ENCODE data around the gene RFC5. TPM values are rescaled to one million over a fixed set of nuclear protein-coding genes. Genes with fewer than 3 reads are reported as not detected.

RFC5 gene
- total and polyA plus RNA-seq, 10 of the 15 experiments (the other 5 are each of a cell fraction or from before 2014, with no cell fraction given): 30.9 to 73.3 (median 53.5) TPM

DNA sequence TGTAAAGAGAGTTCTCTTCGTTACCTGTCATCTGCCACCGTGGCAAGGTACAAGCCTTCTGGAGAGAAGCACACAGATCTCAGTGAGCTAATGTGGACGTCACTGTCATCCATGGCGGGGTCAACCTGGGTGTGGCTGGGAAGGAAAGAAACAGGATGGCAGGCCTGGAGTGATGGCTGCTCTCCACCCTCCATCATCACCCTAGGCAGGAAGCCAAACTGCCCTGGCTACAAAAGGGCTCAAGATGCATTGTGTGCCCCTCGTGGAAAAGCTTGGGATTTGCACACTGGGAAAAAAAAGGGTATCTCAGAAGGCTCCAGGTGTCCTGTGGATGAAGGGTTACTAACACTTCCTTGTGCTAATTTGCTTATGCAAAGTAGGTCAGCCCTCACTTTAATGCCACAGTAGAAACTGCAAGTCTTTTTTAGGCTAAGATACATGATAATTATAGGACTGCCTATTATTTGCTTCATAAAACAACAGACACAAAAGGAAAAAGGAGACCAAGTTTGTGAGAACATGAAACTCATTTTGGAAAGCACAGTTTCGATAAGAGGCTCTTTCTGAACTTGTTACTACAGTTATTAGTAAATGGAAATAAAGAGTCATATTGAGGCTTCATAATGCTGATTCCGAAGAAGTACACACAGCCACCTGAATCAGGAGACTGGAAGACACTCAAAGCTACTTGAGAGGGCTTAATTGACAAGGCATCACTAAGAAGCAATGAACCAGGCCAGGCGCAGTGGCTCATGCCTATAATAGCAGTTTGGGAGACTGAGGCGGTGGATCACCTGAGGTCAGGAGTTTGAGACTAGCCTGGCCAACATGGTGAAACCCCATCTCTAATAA, 18.9 kb downstream of the RFC5 start (continued):
- TF ChIP-seq DPF2 (IDR thresholded peaks at IDR 0.05): peak; percentile 69; the same call in 1 of the 2 replicates
- TF ChIP-seq IKZF2 (IDR thresholded peaks at IDR 0.05): peak; percentile 74 to 84; a peak in 3 of 4 replicates
- peak in 1 of 2 experiments; percentile 17; a peak in 1 of 4 replicates for TF ChIP-seq BHLHE40 (IDR thresholded peaks at IDR 0.05; ENCODE audit: borderline replicate concordance in 1 of 2, low read depth in 2 of 2, low read length in 1 of 2)
- no peak; the same call in 1 of the 2 replicates for TF ChIP-seq MTA3 (IDR thresholded peaks at IDR 0.05; ENCODE audit: borderline replicate concordance, low read length)
- TF ChIP-seq, protein P1, sequence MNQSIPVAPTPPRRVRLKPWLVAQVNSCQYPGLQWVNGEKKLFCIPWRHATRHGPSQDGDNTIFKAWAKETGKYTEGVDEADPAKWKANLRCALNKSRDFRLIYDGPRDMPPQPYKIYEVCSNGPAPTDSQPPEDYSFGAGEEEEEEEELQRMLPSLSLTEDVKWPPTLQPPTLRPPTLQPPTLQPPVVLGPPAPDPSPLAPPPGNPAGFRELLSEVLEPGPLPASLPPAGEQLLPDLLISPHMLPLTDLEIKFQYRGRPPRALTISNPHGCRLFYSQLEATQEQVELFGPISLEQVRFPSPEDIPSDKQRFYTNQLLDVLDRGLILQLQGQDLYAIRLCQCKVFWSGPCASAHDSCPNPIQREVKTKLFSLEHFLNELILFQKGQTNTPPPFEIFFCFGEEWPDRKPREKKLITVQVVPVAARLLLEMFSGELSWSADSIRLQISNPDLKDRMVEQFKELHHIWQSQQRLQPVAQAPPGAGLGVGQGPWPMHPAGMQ (IDR thresholded peaks at IDR 0.05; ENCODE audit: borderline replicate concordance): no peak
- TF ChIP-seq, protein P2, sequence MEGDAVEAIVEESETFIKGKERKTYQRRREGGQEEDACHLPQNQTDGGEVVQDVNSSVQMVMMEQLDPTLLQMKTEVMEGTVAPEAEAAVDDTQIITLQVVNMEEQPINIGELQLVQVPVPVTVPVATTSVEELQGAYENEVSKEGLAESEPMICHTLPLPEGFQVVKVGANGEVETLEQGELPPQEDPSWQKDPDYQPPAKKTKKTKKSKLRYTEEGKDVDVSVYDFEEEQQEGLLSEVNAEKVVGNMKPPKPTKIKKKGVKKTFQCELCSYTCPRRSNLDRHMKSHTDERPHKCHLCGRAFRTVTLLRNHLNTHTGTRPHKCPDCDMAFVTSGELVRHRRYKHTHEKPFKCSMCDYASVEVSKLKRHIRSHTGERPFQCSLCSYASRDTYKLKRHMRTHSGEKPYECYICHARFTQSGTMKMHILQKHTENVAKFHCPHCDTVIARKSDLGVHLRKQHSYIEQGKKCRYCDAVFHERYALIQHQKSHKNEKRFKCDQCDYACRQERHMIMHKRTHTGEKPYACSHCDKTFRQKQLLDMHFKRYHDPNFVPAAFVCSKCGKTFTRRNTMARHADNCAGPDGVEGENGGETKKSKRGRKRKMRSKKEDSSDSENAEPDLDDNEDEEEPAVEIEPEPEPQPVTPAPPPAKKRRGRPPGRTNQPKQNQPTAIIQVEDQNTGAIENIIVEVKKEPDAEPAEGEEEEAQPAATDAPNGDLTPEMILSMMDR (IDR thresholded peaks at IDR 0.05 in 2 of 3, conservative IDR thresholded peaks at IDR 0.05 in 1 of 3; ENCODE audit: control insufficient read depth in 2 of 3, extremely low read depth in 1 of 3, insufficient read depth in 1 of 3, low read depth in 3 of 3, low read length in 3 of 3): peak in 2 of 3 experiments; percentile 5 to 13; a peak in 1 of 6 replicates
- TF ChIP-seq, protein P3, sequence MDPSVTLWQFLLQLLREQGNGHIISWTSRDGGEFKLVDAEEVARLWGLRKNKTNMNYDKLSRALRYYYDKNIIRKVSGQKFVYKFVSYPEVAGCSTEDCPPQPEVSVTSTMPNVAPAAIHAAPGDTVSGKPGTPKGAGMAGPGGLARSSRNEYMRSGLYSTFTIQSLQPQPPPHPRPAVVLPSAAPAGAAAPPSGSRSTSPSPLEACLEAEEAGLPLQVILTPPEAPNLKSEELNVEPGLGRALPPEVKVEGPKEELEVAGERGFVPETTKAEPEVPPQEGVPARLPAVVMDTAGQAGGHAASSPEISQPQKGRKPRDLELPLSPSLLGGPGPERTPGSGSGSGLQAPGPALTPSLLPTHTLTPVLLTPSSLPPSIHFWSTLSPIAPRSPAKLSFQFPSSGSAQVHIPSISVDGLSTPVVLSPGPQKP (IDR thresholded peaks at IDR 0.05; ENCODE audit: low read depth, low read length): no peak
- peak; percentile 96 for TF ChIP-seq MEF2A (IDR thresholded peaks at IDR 0.05; ENCODE audit: insufficient read depth, low read depth, low read length)
- no peak for TF ChIP-seq SRF (IDR thresholded peaks at IDR 0.05; ENCODE audit: low read depth in 2 of 2, low read length in 2 of 2)
- TF ChIP-seq, protein P4, sequence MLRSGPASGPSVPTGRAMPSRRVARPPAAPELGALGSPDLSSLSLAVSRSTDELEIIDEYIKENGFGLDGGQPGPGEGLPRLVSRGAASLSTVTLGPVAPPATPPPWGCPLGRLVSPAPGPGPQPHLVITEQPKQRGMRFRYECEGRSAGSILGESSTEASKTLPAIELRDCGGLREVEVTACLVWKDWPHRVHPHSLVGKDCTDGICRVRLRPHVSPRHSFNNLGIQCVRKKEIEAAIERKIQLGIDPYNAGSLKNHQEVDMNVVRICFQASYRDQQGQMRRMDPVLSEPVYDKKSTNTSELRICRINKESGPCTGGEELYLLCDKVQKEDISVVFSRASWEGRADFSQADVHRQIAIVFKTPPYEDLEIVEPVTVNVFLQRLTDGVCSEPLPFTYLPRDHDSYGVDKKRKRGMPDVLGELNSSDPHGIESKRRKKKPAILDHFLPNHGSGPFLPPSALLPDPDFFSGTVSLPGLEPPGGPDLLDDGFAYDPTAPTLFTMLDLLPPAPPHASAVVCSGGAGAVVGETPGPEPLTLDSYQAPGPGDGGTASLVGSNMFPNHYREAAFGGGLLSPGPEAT (IDR thresholded peaks at IDR 0.05; ENCODE audit: low read depth): peak; percentile 82
- TF ChIP-seq, protein P5, sequence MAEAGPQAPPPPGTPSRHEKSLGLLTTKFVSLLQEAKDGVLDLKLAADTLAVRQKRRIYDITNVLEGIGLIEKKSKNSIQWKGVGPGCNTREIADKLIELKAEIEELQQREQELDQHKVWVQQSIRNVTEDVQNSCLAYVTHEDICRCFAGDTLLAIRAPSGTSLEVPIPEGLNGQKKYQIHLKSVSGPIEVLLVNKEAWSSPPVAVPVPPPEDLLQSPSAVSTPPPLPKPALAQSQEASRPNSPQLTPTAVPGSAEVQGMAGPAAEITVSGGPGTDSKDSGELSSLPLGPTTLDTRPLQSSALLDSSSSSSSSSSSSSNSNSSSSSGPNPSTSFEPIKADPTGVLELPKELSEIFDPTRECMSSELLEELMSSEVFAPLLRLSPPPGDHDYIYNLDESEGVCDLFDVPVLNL (IDR thresholded peaks at IDR 0.05; ENCODE audit: low read depth, low read length): no peak
- peak; percentile 10; the same call in 1 of the 2 replicates for TF ChIP-seq TCF3 (IDR thresholded peaks at IDR 0.05; ENCODE audit: borderline replicate concordance, insufficient read depth, low read depth, low read length)
- TF ChIP-seq, protein P6, sequence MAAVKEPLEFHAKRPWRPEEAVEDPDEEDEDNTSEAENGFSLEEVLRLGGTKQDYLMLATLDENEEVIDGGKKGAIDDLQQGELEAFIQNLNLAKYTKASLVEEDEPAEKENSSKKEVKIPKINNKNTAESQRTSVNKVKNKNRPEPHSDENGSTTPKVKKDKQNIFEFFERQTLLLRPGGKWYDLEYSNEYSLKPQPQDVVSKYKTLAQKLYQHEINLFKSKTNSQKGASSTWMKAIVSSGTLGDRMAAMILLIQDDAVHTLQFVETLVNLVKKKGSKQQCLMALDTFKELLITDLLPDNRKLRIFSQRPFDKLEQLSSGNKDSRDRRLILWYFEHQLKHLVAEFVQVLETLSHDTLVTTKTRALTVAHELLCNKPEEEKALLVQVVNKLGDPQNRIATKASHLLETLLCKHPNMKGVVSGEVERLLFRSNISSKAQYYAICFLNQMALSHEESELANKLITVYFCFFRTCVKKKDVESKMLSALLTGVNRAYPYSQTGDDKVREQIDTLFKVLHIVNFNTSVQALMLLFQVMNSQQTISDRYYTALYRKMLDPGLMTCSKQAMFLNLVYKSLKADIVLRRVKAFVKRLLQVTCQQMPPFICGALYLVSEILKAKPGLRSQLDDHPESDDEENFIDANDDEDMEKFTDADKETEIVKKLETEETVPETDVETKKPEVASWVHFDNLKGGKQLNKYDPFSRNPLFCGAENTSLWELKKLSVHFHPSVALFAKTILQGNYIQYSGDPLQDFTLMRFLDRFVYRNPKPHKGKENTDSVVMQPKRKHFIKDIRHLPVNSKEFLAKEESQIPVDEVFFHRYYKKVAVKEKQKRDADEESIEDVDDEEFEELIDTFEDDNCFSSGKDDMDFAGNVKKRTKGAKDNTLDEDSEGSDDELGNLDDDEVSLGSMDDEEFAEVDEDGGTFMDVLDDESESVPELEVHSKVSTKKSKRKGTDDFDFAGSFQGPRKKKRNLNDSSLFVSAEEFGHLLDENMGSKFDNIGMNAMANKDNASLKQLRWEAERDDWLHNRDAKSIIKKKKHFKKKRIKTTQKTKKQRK (IDR thresholded peaks at IDR 0.05; ENCODE audit: low read depth, low read length): no peak
- TF ChIP-seq, protein P7, sequence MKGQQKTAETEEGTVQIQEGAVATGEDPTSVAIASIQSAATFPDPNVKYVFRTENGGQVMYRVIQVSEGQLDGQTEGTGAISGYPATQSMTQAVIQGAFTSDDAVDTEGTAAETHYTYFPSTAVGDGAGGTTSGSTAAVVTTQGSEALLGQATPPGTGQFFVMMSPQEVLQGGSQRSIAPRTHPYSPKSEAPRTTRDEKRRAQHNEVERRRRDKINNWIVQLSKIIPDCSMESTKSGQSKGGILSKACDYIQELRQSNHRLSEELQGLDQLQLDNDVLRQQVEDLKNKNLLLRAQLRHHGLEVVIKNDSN (IDR thresholded peaks at IDR 0.05; ENCODE audit: borderline replicate concordance, extremely low read length, insufficient read depth, low read depth, low read length): no peak

All from GM12878 (cell line).